Activated CD8-positive, alpha-beta T cell treated with anti-CD3 and anti-CD28 coated beads, Interleukin-2, amount 10 ng/mL, durations not matched to agents 7 days and 5 days (primary cell): ENCODE data around the gene OMP. TPM values are rescaled to one million over a fixed set of nuclear protein-coding genes. Genes with fewer than 3 reads are reported as not detected.
"Not testable (repeated sequence)": the region's sequence is repeated elsewhere in the genome, so short reads cannot be mapped to it uniquely, and the experiment has no call there.

Experiments
- ATAC-seq: fragments of 150-1000 bp; cut with Tn5 transposase; one replicate; pipeline ENCODE4 v1.10.0; 2021; ENCODE audit warnings: moderate library complexity
- CTCF ChIA-PET: fragments of 350-600 bp; sonication (Branson Sonifier 250); formaldehyde crosslinking; loops from one replicate; lab custom pipeline; 2021; ENCODE audit warnings: antibody characterized with exemption; lab: Charles Lee
- POLR2A ChIA-PET: fragments of 350-600 bp; sonication (Branson Sonifier 250); formaldehyde crosslinking; loops from one replicate; lab custom pipeline; 2021; ENCODE audit warnings: antibody characterized with exemption; lab: Charles Lee
- DNase-seq: peaks from one replicate; pipeline ENCODE4 v3.0.0-alpha.2; 2020
- H3K27ac Mint-ChIP-seq: one replicate; pipeline ENCODE4 v1.8.0; 2021; ENCODE audit warnings: mild to moderate bottlenecking, mixed read lengths
- H3K27me3 Mint-ChIP-seq: one replicate; pipeline ENCODE4 v1.8.0; 2021; ENCODE audit warnings: low read depth, mixed read lengths
- H3K36me3 Mint-ChIP-seq: one replicate; pipeline ENCODE4 v1.8.0; 2021; ENCODE audit warnings: low read depth, mixed read lengths
- H3K4me1 Mint-ChIP-seq: one replicate; pipeline ENCODE4 v1.8.0; 2021; ENCODE audit warnings: low read depth, mixed read lengths
- H3K4me3 Mint-ChIP-seq: one replicate; pipeline ENCODE4 v1.8.0; 2021; ENCODE audit warnings: mild to moderate bottlenecking, mixed read lengths
- H3K9me3 Mint-ChIP-seq: one replicate; pipeline ENCODE4 v1.8.0; 2022; ENCODE audit warnings: mixed read lengths; ENCODE audit not compliant: insufficient read depth
- total RNA-seq, 2 experiments: library from RNA; stranded (reverse); gene quantifications; one replicate each; pipeline ENCODE4 v1.2.3, GENCODE V29; 2021

The OMP gene
- total RNA-seq, 2 experiments from 2014 or later, result not detected

- no peak overlapping the region for H3K4me3 Mint-ChIP-seq
- H3K27me3 Mint-ChIP-seq, result no peaks in the 10 kb centered on the region
- ChIA-PET POLR2A (no interaction called here), CTCF (no interaction called here)
- ATAC-seq (no peak), DNase-seq (no peak)
- H3K9me3 Mint-ChIP-seq, result no peaks in the 10 kb centered on the region
- no peaks in the 10 kb centered on the region for H3K36me3 Mint-ChIP-seq
- H3K27ac Mint-ChIP-seq, result no peak overlapping the region
- no peaks in the 10 kb centered on the region for H3K4me1 Mint-ChIP-seq
Measured at GRCh38 chr11:77096591-77097019, 6.0 kb upstream of the OMP start.

DNA sequence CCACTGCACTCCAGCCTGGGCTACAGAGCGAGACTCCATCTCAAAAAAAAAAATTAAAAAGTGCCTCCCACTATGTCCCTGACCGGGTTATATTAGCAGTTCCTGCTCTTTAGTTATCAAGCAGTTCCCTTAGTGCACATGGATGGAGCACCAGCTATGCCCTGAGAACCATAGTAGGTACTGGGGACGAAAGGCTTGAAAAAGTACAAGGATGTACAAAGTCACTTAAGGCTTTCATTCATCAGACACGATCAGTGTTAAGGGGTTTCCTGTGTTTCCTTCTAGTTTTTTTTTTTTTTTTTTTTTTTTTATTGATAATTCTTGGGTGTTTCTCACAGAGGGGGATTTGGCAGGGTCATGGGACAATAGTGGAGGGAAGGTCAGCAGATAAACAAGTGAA, 5.5 kb upstream of the OMP start:
- H3K9me3 Mint-ChIP-seq, H3K36me3 Mint-ChIP-seq, ATAC-seq, H3K27ac Mint-ChIP-seq, H3K27me3 Mint-ChIP-seq, POLR2A ChIA-PET, DNase-seq, H3K4me3 Mint-ChIP-seq, H3K4me1 Mint-ChIP-seq: not testable (repeated sequence)
- CTCF ChIA-PET, result interaction anchor here (0.6 kb wide), 1 partner anchor 643 kb away, joined by 3 read pairs; no protein-coding TSS in a partner anchor

GRCh38 chr11:77100166-77101042, 2.2 kb upstream of the OMP start:
- H3K4me1 Mint-ChIP-seq, result no peaks in the 10 kb centered on the region
- POLR2A ChIA-PET, result no interaction called here
- DNase-seq (no peak), ATAC-seq (no peak)
- H3K4me3 Mint-ChIP-seq, result no peak overlapping the region
- no peaks in the 10 kb centered on the region for H3K9me3 Mint-ChIP-seq
- H3K27me3 Mint-ChIP-seq, result no peaks in the 10 kb centered on the region
- no peaks in the 10 kb centered on the region for H3K36me3 Mint-ChIP-seq
- CTCF ChIA-PET, result interaction anchor here (0.8 to 1.9 kb wide), 4 partner anchors 9 to 18 kb away, joined by 3 to 15 read pairs (median 4); no protein-coding TSS in a partner anchor
- no peak overlapping the region for H3K27ac Mint-ChIP-seq

- no peaks in the 10 kb centered on the region for H3K4me1 Mint-ChIP-seq
- no peak for ATAC-seq
Measured at GRCh38 chr11:77101043-77101537, 1.6 kb upstream of the OMP start.

DNA sequence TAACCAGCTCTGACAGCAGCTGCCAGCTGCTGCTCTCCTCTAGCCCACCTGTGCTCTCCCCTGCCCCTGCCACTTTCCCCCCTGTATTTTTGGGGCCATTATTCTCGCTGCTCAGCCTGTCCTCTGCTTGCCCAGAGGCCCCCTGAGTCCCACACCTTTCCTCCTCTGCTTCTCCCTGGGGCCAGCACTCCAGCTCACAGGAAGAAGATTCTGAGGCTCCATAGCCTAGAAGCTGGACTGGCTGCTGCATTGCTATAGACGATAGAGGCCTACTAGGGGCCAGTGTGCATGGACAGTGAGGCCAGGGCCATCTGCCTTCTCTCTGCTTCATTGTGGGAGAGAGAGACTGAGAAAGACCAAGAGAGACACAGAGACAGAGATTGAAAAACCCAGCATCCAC, 679 bp downstream of the OMP start:
- ChIA-PET POLR2A (no interaction called here), CTCF (interaction anchor here (1.4 kb wide), 1 partner anchor 38 kb away, joined by 3 read pairs; no protein-coding TSS in a partner anchor)
- no peaks in the 10 kb centered on the region for H3K27me3 Mint-ChIP-seq
- no peaks in the 10 kb centered on the region for H3K36me3 Mint-ChIP-seq
- no peak overlapping the region for H3K27ac Mint-ChIP-seq
- ATAC-seq (no peak), DNase-seq (no peak)
- H3K4me1 Mint-ChIP-seq, result no peaks in the 10 kb centered on the region
- no peaks in the 10 kb centered on the region for H3K9me3 Mint-ChIP-seq
- no peak overlapping the region for H3K4me3 Mint-ChIP-seq

More at GRCh38 chr11:77101043-77101537, 1.6 kb upstream of the OMP start:
- Mint-ChIP-seq H3K4me3 (no peak overlapping the region), H3K9me3 (no peaks in the 10 kb centered on the region), H3K36me3 (no peaks in the 10 kb centered on the region), H3K27ac (no peak overlapping the region), H3K27me3 (no peaks in the 10 kb centered on the region)
- peak; percentile 37 for DNase-seq
- ChIA-PET POLR2A (no interaction called here), CTCF (interaction anchor here (1.0 to 1.9 kb wide), 2 partner anchors 10 to 18 kb away, joined by 3 to 15 read pairs; no protein-coding TSS in a partner anchor)

- H3K9me3 Mint-ChIP-seq, result no peaks in the 10 kb centered on the region
- no peak overlapping the region for H3K4me3 Mint-ChIP-seq
- H3K27me3 Mint-ChIP-seq, result no peaks in the 10 kb centered on the region
- DNase-seq, result no peak
- POLR2A ChIA-PET, result no interaction called here
- CTCF ChIA-PET, result interaction anchor here (1.1 to 2.0 kb wide), 4 partner anchors 14 to 40 kb away, joined by 3 to 5 read pairs (median 4); partner anchors contain the start of gene MYO7A
- H3K36me3 Mint-ChIP-seq, result no peaks in the 10 kb centered on the region
- H3K4me1 Mint-ChIP-seq, result no peaks in the 10 kb centered on the region
- ATAC-seq, result no peak
- H3K27ac Mint-ChIP-seq, result no peak overlapping the region
Measured at GRCh38 chr11:77104727-77105126, 2.1 kb downstream of the OMP start.

DNA sequence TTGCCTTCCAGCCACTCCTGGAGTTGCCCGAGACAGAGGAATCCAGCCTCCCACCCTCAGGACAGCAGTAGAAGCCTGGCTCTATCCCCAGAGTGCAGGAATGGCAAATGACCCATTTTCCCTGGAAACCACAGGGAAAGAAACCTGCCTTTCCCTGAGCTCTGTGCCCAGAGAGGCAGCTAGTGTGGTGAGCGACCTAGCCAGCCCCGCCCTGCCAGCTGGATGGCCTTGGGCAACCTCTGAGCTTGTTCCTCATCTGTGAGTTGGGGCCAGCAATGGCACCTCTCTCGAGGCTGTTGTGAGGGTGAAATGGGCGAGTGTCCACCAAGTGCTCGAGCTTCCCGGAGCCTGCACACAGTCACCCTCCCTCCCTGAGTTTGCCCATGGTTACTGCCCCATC, 3.7 kb downstream of the OMP start:
- Mint-ChIP-seq H3K36me3 (no peaks in the 10 kb centered on the region), H3K27me3 (no peaks in the 10 kb centered on the region), H3K9me3 (no peaks in the 10 kb centered on the region), H3K4me3 (no peak overlapping the region), H3K4me1 (no peaks in the 10 kb centered on the region), H3K27ac (no peak overlapping the region)
- POLR2A ChIA-PET, result no interaction called here
- DNase-seq (no peak), ATAC-seq (no peak)
- CTCF ChIA-PET, result interaction anchor here (1.0 to 2.0 kb wide), 3 partner anchors 9 to 118 kb away, joined by 3 to 5 read pairs (median 3); partner anchors contain the start of gene MYO7A

DNA sequence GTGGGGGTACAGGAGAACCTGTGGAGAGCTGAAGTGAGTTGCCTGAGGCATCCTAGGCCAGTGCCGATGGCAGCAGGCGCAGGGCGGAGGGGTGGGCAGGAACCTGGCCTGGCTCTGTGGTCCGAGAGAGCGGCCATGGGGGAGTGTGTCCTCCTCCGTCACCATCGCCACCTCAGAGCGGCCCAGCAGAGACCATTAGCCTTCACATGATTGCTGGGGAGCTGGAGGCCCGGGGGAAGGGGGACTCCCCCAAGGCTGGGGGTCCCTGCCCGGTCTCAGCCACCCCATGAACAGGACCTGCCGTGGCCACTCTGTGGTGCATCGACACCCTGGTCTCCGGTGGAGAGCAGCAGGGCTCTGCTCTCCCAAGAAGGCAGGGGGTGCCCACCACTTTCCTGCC, 4.1 kb downstream of the OMP start:
- H3K36me3 Mint-ChIP-seq, result no peaks in the 10 kb centered on the region

GRCh38 chr11:77107950-77108349, 5.3 kb downstream of the OMP start:
- Mint-ChIP-seq H3K4me3 (no peak overlapping the region), H3K36me3 (no peaks in the 10 kb centered on the region), H3K27ac (no peak overlapping the region), H3K4me1 (no peaks in the 10 kb centered on the region), H3K27me3 (no peaks in the 10 kb centered on the region), H3K9me3 (no peaks in the 10 kb centered on the region)
- POLR2A ChIA-PET, result interaction anchor here (0.6 kb wide), 1 partner anchor 25 kb away, joined by 3 read pairs; no protein-coding TSS in a partner anchor
- CTCF ChIA-PET, result no interaction called here
- ATAC-seq (no peak), DNase-seq (no peak)

More for the DNA sequence above, 4.1 kb downstream of the OMP start:
- no peak overlapping the region for H3K27ac Mint-ChIP-seq
- no peaks in the 10 kb centered on the region for H3K9me3 Mint-ChIP-seq
- CTCF ChIA-PET, result interaction anchor here (1.0 to 2.0 kb wide), 3 partner anchors 8 to 119 kb away, joined by 3 to 5 read pairs (median 3); partner anchors contain the start of gene MYO7A
- H3K4me3 Mint-ChIP-seq, result no peak overlapping the region
- ATAC-seq (no peak), DNase-seq (no peak)
- H3K27me3 Mint-ChIP-seq, result no peaks in the 10 kb centered on the region
- H3K4me1 Mint-ChIP-seq, result no peaks in the 10 kb centered on the region
- POLR2A ChIA-PET, result no interaction called here

GRCh38 chr11:77108436-77108835, 5.8 kb downstream of the OMP start:
- CTCF ChIA-PET, result no interaction called here
- H3K27ac Mint-ChIP-seq, result no peak overlapping the region
- no peaks in the 10 kb centered on the region for H3K36me3 Mint-ChIP-seq
- ATAC-seq, result no peak
- H3K4me1 Mint-ChIP-seq, result no peaks in the 10 kb centered on the region
- DNase-seq, result no peak
- POLR2A ChIA-PET, result interaction anchor here (0.6 kb wide), 1 partner anchor 25 kb away, joined by 3 read pairs; no protein-coding TSS in a partner anchor
- H3K4me3 Mint-ChIP-seq, result no peak overlapping the region
- H3K9me3 Mint-ChIP-seq, result no peaks in the 10 kb centered on the region
- no peaks in the 10 kb centered on the region for H3K27me3 Mint-ChIP-seq

DNA sequence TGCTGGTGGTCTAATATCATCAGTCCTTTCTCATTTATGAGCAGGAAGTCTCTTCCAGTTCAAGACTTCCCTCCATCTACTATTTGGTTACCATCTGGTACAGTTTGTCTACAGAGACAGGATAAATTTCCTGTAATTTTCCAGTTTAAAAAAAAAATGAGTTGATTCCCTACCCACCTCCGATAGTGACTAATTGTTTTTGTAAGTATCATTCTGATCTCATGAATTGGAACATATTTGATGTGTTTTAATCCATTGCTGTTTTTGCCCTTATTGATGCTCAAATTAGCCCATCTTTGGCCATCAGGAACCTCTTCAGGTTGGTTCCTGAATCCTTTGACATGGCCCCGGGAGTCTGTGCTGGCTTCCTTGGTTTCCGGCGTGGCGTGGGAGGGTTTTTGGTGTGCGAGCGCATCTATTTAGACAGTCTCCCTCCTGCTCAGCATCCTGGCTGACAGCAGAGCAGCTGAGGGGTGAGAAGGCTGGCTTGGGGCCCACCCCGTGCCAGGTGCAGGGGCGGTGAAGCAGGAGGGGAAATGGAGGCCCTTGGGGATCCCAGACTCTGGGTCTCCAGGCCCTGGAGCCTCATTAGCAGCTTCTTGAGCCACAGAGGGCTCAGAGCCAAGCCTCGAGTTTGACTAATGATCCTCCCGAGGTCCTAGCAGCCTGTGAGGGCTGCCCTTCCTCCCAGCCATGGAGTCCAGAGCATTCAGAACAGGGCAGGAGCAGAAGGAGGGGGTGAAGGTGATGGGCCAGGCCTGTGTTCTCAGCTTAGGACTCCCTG, 6.8 kb downstream of the OMP start:
- Mint-ChIP-seq H3K27me3 (no peaks in the 10 kb centered on the region), H3K4me1 (no peaks in the 10 kb centered on the region), H3K4me3 (no peak overlapping the region), H3K9me3 (no peaks in the 10 kb centered on the region), H3K27ac (no peak overlapping the region), H3K36me3 (no peaks in the 10 kb centered on the region)
- ATAC-seq (no peak), DNase-seq (no peak)
- ChIA-PET CTCF (no interaction called here), POLR2A (no interaction called here)
